Cerebellar nuclear complex (tissue), 1 donor: ENCODE results near the gene HBB.

Experiments
- DNase-seq, 2 experiments: peaks; one replicate each; lab custom pipeline; 2025; lab: John Stamatoyannopoulos, UW

The HBB gene

DNA sequence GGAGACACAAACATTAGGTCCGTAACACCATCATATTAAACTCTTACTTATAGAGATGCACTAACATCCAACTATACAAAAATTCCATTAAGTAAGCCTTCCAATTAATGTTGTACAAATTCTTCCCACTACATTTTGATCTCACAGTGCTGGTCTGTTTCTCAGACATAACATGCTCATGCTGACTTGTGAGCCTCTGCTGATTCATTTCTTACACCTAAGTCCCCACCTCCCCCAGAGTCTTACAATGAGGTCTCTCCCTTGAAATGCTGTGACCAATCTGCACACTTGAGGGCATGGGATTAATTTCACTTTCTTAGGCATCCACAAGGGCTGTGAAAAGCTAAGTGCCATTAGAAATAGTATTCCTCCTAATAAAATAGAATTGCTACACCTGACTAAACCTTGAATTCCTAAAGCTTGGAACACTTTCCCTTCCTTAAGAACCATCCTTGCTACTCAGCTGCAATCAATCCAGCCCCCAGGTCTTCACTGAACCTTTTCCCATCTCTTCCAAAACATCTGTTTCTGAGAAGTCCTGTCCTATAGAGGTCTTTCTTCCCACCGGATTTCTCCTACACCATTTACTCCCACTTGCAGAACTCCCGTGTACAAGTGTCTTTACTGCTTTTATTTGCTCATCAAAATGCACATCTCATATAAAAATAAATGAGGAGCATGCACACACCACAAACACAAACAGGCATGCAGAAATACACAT, 20.8 kb upstream of the HBB start:
- no peak for DNase-seq

DNA sequence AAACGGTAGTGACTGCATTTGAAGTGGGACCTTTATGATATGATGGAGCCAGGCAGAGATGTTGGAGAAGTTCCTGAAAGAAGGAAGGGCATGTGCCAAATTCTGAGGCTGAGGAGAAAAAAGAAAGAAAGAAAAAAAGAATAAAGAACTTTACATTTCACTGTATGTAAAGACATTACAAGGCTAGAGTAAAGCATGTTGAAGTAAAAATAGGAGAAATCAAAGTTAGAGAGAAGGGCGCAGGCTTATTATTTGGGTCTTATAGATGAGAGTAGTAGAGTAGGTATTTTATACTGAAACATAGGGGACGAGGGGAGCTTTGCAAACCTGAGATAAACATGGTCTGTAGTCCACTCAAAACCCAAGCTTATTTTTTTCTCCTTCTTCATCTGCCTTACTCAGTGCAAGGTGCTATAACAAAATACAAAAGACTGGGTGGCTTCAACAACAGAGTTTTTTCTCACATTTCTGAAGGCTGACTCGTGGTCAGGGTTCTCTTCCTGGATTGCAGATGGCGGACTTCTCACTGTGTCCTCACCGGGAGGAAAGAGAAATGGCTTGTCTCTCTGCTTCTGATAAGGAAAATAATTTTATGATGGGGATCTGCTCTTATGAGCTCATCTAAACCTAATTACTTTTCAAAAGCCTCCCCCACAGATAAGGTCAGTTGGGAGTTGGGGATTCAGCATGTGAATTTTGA, 20.1 kb upstream of the HBB start:
- DNase-seq = no peak

DNA sequence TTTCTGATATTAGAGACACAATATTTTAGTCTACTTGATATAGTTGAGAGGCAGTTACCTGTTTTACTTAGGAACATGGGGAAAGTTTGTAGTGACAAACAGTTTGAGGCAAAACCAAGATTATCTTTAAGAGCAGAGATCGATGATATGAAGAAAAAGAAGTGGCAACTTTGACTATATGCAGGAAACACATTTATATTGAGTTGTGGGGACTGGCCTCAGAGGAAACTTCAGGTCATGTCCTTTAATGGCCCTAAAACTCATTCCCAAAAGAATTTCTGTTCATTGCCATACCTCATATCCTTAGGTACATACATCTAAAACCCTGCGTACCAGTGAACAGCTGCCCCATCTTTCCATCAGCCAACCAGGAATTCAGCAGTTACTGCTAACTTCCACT, 18.3 kb upstream of the HBB start:
- DNase-seq = no peak

DNA sequence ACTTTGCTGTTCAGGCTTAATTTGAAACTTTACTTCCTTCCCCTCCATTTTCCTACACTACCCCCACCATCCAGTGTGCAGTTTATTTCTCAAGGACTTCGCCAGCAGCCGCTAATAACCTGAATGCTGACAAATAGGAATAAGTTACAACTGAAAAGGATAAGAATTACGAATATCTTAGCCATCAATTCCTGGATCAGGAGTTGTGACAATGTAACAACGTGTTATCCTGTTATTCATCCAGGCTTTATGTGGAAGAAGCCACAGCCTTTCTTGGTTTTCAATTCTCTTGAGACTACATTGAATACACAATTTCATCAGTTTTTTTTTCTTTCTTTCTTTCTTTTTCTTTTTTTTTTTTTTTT, 16.9 kb upstream of the HBB start:
- no peak for DNase-seq

DNA sequence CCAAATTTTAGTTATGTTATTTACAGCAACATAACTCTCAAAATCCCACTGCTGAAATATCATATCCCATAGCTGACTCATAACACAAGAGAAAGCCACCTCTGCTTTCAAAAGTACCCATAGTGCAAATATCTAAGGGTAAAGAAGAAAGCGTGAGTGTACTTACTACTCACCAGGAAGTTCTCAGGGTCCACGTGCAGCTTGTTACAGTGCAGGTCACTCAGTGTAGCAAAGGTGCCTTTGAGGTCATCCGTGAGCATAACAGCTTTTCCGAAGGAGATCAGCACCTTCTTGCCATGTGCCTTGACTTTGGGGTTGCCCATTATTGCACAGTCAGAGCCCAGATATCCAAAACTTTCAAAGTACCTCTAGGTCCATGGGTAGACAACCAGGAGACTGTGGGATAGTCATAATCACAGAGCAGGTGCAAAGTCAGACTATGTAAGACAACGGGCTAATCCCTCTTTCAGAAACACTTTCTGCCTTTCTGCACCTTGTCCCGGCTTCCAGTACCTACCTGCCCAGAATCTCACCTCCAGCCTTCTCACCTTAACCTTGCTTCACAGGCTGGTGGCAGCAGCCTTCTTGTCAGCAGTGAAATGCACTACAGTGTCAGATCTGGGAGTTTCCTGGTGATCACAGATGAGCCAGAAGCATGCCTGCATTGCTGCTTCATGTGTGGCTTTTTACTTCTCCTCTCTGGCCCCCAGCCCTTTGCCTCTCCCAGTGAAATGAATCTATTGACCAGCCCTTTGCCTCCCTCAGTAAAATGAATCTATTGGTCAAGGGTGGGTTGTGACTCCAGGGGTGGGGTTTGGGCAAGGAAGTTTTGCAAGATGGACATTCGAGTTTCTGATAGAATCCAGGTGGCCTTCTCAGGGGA, 16.3 kb upstream of the HBB start:
- no peak for DNase-seq

DNA sequence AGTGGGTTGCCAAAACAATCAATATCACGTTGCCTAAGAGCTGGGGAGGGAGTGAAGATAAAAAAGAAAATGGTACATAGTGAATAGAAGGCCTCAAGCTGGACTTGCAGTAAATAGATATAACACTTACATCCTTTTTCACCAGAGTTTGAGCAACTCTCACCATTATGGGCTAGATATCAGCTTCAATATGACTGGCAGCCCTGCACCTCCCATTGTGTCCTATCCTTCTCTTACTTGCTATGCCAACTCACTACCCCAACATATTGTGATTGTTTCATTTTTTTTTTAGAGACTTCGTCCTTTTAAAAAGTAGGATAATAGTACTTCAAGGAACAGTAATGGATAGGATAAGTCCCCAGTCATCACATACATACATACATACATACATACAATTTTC, 15.3 kb upstream of the HBB start:
- DNase-seq = no peak

DNA sequence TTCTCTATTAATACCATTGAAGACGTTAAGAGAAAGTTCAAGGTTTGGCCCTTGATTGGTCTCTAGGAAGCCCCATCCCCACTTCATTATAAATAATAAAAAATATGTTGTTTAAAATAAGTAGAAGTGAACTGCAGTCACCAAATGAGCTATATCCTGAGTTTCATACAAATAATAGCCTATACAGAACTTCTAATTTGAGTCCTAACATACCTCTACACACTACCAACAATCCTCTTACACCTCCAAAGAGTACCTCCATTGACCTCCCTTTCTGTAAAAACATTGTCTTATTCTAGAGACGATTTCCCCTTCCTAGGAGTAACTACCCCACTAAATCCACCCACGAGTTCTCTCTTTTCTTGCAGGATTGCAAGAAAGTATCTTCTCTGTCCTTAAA, 14.6 kb upstream of the HBB start:
- no peak for DNase-seq

DNA sequence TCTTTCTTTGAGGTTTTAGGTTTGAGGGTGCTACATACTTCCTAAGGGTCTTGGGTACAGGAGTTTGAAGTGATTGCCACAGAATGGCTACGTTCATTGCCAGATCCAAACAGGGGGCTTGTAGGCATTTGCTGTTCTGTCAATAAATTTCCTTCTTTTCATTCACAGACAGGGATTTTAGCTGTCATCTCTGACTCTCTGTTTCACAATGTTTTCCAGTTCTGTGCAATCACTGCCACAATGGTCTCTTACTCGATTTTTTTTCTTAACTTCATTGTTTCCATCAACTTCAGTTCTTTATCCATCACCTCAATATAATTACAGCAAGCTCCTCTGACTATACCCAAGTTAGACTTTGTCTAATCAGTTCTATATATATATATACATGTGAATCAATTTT, 13.6 kb upstream of the HBB start:
- no peak for DNase-seq

DNA sequence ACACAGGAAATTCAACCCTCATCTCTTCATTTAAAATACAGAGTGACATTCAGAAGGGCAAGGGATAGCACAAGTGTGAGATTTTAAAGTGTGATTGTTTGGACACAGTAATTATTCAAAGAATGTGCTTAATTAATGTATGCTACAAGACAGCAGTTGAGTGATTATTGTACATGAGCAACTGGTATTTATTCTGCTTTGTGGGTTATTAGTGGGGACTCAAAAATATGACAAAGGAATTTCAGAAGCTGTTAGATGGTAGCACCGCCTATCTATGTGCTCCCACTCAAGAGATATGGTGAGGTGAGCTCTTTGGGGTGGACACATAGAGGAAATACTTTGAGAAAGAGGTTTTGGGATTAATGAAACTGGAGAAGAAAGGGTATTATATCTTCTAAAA, 13.2 kb upstream of the HBB start:
- no peak for DNase-seq

DNA sequence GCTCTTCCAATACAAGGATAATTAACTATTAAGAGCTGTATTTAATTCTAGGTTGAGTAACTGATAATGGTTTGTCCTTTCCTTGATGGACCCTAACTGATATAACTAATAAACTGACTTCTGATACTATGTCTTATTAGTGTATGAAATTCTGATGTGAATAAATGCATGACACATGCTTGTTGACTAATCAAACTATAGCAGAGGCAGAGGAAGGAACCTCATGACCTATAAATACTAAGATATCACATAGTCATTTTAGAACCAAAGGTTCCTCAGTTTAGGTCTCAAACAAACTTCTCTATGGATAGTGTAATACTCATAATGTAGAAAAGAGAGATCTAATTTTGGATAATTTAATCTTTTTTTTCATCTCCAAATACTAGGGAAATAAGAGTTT, 12.2 kb upstream of the HBB start:
- no peak for DNase-seq

DNA sequence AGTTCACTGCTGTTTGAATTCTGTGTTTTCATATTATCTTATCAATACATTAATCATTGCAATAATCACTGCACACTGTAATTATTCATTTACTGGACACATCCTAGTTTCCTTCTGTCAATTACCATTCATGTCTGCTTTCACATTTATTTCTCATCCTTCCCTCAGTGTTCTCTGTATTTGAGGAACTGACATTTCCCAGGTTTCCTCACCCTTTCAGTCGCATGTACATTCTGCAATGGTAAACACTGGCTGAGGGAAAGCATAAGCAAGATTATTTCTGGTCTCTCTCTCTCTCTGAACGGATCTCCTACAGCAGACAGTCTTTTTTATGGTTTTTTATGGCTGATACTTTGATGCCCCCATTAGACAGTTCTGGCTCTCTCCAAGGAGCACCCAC, 11.6 kb upstream of the HBB start:
- no peak for DNase-seq

DNA sequence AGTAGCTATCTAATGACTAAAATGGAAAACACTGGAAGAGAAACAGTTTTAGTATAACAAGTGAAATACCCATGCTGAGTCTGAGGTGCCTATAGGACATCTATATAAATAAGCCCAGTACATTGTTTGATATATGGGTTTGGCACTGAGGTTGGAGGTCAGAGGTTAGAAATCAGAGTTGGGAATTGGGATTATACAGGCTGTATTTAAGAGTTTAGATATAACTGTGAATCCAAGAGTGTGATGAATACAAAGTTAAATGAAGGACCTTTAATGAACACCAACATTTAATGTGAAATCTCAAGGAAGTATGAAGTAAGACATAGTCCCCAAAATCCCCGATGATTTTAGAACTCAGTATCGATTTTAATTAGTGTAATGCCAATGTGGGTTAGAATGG, 10.5 kb upstream of the HBB start:
- DNase-seq = no peak

DNA sequence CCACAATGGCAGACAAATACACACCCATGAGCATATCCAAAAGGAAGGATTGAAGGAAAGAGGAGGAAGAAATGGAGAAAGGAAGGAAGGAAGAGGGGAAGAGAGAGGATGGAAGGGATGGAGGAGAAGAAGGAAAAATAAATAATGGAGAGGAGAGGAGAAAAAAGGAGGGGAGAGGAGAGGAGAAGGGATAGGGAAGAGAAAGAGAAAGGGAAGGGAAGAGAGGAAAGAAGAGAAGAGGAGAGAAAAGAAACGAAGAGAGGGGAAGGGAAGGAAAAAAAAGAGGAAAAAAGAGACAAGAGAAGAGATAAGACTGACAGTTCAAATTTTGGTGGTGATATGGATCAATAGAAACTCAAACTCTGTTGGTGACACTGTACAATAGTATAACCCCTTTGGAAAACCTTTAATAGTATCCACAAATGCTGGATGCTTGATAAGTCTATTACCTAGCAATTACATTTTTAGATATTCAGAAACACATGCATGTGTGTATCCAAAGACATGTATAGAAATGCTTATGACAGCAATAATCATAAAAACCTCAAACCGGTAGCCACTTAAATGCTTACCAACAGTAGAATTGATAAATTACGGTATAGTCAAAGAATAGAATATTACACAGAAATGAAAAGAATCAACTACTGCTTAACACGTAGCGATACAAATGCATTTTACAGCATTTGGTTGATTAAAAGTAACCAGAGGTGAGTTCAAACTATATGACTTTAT, 8.7 kb upstream of the HBB start:
- DNase-seq = no peak

DNA sequence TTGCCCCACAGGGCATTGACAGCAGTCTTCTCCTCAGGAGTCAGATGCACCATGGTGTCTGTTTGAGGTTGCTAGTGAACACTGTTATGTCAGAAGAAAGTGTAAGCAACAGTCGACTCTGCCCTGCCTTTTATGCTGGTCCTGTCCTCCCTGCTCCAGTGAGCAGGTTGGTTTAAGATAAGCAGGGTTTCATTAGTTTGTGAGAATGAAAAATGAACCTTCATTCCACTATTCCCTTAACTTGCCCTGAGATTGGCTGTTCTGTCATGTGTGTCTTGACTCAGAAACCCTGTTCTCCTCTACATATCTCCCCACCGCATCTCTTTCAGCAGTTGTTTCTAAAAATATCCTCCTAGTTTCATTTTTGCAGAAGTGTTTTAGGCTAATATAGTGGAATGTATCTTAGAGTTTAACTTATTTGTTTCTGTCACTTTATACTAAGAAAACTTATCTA, 7.5 kb upstream of the HBB start, which contains the start of gene HBD:
TSS of gene HBD (minus strand) at position 103 of the 454 bp plus-strand sequence. CDS start at position 53, 50 bp downstream.
- no peak for DNase-seq

DNA sequence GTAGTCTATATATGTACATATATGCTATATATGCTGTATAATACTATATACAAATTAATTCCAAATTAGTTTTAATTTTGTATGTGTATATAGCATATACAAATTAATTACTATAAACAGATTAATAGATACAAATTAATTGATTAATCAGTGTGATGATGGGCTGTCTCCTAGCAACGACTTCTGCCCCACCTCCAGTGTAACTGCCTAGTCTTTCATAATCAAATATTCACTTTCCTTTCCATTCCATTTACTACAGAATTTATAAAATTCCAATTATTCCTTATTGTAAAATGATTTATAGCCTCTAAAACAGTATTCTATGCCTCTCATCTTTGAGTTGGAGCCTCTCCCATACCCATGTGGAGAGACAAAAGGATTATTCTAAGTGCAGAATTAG, 6.4 kb upstream of the HBB start:
- DNase-seq = no peak

DNA sequence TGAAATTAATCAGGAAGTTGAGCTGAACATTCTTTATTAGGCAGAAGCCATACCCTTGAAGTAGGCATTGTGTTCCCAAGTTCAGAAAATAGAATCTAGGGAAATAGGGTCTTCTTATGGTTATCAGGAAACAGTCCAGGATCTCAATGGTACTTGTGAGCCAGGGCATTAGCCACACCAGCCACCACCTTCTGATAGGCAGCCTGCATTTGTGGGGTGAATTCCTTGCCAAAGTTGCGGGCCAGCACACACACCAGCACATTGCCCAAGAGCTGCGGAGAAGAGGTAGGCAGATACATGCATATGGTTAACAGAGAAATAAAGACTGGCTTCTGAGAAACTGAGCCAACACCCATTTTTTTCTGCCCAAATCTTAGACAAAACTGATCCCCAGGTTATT, 6.0 kb upstream of the HBB start:
- no peak for DNase-seq

DNA sequence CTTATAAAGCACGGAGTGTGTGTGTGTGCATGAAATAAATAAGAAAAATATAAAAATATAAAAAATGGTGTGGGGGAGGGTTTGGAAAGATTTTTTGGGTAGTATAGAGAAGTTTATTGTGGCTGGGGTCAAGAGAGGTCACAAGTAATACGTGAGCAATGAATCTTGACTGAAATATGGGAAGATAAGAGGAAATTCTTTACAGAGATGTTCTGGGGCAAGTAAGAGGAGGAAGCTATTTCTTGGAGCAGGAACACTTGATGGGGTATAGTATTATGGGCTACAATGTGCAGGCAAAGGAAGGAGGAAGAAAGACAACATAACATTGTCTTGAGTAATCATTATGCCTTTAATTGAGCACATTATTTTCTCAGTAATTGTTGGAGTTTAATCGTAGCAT, 5.3 kb upstream of the HBB start:
- no peak for DNase-seq

DNA sequence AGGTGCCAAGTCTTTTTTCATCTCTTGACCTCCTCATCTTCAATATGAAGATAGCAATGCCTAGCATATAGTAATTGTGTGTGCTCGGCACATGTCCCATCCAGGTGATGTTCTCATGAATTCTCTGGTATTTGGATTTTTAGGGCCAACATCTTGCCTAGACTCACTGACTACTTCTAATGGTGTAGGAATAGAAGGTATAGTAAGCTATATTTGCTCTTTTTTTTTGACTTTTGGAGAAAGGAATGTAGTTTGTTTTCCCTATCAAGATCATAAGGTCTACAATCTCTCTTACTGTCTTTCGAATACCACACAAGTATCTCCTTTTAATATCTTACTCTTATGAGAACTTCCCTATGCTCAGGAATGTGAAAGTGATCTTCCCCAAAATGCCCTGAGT, 4.2 kb upstream of the HBB start:
- no peak for DNase-seq

DNA sequence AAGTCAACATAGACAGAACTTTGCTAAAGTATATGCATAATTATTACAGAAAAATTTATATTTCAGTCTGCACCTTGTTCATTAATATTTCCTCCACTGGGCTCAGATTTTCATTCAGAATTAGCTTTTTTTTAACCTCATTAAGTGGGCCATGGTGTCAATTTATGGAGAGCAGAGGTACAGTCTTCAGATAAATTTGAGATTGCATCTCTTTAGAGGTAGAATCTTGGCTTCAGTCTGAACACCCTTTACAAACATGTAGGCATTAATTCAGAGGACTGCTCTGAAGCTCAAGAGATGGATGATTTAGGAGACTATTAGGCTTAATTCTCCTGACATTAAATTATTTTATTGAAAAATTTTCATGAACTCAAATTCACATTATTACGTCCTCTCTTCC, 3.4 kb upstream of the HBB start:
- DNase-seq = no peak

DNA sequence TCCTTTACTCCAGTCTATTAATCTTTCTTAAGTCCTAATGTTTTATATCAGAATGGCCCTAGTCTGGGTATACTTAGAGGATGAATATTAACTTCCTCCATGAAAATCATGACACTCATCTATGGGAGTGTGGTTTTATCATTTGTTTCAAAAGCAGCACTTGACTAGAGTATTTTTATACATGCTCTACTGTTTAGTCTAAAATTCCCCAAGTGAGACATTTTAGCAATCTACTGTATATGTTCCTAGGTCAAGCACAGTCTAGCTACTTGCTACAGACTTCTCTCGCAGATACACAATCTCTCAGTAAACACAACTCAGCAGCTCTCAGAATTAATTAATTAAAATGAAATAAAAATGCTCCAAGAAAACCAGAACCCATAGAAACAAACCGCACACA, 2.9 kb upstream of the HBB start:
- no peak for DNase-seq

DNA sequence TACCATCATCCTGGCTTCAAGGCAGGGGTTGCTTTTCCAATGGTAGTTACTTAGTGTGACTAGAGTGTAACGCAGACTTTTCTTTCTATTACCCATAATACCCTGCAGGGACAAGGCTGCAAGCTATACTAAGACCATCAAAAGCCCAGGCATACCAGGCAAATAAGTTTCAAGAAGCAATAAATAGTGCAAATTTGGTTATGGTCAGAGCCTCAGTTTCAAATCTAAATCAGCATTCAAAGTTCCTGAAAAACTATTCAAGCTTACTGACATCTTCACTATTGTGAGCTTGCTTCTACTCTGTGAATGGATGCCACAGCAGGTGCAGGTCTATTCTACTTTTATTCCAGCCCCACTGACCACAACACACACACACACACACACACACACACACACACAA, 2.5 kb upstream of the HBB start:
- no peak for DNase-seq

DNA sequence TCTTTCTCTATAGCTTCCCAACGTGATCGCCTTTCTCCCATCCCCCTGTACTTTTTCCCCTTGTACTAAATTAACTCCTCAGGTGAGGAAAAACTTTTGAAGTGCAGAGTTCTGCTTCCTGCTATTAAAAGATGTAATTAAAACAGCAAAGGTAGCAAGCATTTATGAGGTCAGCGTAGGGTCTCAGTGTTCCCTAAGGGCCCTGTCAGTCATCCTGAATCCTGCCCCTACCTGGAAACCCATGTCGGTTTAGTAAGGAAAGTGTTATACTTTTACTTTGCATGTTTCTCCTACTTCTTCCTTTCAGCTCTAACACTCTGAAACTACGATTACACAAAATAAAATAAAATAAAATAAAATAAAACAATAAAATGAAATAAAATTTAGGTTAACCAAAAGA, 1.3 kb upstream of the HBB start:
- DNase-seq = no peak
